Fibroblast of lung (primary cell): ENCODE measurements around the gene ADAMTSL1. TPM values are rescaled to one million over a fixed set of nuclear protein-coding genes. Genes with fewer than 3 reads are reported as not detected.

Source experiments
- DNase-seq, 2 donors: peaks; one replicate each; pipeline versions ENCODE4 v3.0.0 to v3.0.0-alpha.2; 2010; ENCODE audit warnings: low read depth in 2 of 2
- H2AFZ ChIP-seq: 2 replicates; pipeline ENCODE4 v1.5.1; 2012; ENCODE audit warnings: low read length, control low read depth, inconsistent platforms
- H3K27ac ChIP-seq: 2 replicates; pipeline ENCODE4 v1.5.1; 2011; ENCODE audit warnings: low read length, control low read depth; ENCODE audit not compliant: insufficient read depth
- H3K27me3 ChIP-seq: 2 replicates; pipeline ENCODE4 v1.5.1; 2011; ENCODE audit warnings: mild to moderate bottlenecking, low read length; ENCODE audit not compliant: control insufficient read depth, insufficient read depth
- H3K36me3 ChIP-seq: 2 replicates; pipeline ENCODE4 v1.5.1; 2011; ENCODE audit warnings: low read length; ENCODE audit not compliant: control insufficient read depth, insufficient read depth
- H3K4me1 ChIP-seq: 2 replicates; pipeline ENCODE4 v1.5.1; 2011; ENCODE audit warnings: low read length; ENCODE audit not compliant: control insufficient read depth, insufficient read depth; ENCODE audit errors: extremely low read depth
- H3K4me2 ChIP-seq: 2 replicates; pipeline ENCODE4 v1.5.1; 2011; ENCODE audit warnings: low read length, control low read depth; ENCODE audit not compliant: insufficient read depth; ENCODE audit errors: extremely low read depth
- H3K4me3 ChIP-seq, 4 experiments: fragments of 200-600 bp in 1 of 4; sonication (generic) in 1 of 4; replicated peaks in 1 of 4; 2 replicates each; pipeline ENCODE4 v1.5.1; 2011 to 2016; ENCODE audit warnings: low read length in 4 of 4, low read depth in 3 of 4, mild to moderate bottlenecking in 3 of 4, control low read depth in 2 of 4, inconsistent platforms in 1 of 4, mixed read lengths in 1 of 4; ENCODE audit not compliant: insufficient read depth in 1 of 4; ENCODE audit errors: control extremely low read depth in 1 of 4
- H3K79me2 ChIP-seq: 2 replicates; pipeline ENCODE4 v1.5.1; 2012; ENCODE audit warnings: mild to moderate bottlenecking, low read length, inconsistent platforms; ENCODE audit not compliant: control insufficient read depth, insufficient read depth
- H3K9ac ChIP-seq: 2 replicates; pipeline ENCODE4 v1.5.1; 2011; ENCODE audit warnings: mild to moderate bottlenecking, low read length, control low read depth; ENCODE audit not compliant: insufficient read depth
- H3K9me3 ChIP-seq: 2 replicates; pipeline ENCODE4 v1.5.1; 2012; ENCODE audit warnings: low read depth, low read length; ENCODE audit not compliant: control insufficient read depth, insufficient read depth
- H4K20me1 ChIP-seq: 2 replicates; pipeline ENCODE4 v1.5.1; 2011; ENCODE audit warnings: low read length; ENCODE audit not compliant: control insufficient read depth, insufficient read depth; ENCODE audit errors: extremely low read depth
- EZH2 ChIP-seq: IDR thresholded peaks from 2 replicates; pipeline ENCODE4 v1.5.1; 2012; ENCODE audit warnings: low read length, control low read depth, mild to moderate bottlenecking; ENCODE audit errors: missing control alignments
- polyA plus RNA-seq, 2 donors: library from polyadenylated mRNA; depleted of rRNA in 1 of 2; stranded (reverse) in 1 of 2; unstranded in 1 of 2; fragments of >200 nt; gene quantifications; 2 replicates each; pipeline ENCODE4 v1.2.1, GENCODE V29; 2011 to 2012; ENCODE audit warnings: missing spikeins in 1 of 2
- total RNA-seq: library from RNA; depleted of rRNA; stranded (reverse); fragments of >200 nt; gene quantifications from 2 replicates; pipeline ENCODE4 v1.2.1, GENCODE V29; 2014
- TF ChIP-seq, protein P1 (sequence below), 2 donors: IDR thresholded peaks in 1 of 2; conservative IDR thresholded peaks in 1 of 2; 1 replicate in 1 of 2; 2 replicates in 1 of 2; pipeline ENCODE4 v1.5.1; 2011 to 2012; ENCODE audit warnings: low read length in 2 of 2, control low read depth in 1 of 2, inconsistent platforms in 1 of 2, low read depth in 1 of 2, mild to moderate bottlenecking in 1 of 2

Gene ADAMTSL1
- total and polyA plus RNA-seq, 2 donors (not counting 1 experiment from before 2014, with no cell fraction given) = 19.3 to 27.9 TPM

DNA sequence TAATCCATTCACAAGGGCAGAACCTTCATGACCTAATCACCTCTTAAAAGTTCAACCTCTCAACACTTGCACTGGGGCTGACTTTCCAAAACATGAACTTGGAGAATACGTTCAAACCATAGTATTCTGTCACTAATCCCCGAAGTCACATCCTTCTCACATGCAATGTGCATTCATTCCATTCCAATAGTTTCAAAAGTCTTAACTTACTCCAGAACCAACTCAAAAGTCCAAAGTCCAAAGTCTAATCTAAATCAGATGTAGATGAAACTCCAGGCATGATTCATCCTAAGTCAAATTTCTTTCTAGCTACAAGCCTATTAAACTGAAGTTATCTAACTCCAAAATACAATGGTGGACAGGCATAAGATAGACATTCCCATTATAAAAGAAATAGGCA lies 21.7 kb upstream of the ADAMTSL1 start:
- Histone ChIP-seq H3K79me2 (no peaks in the 10 kb centered on the region), H4K20me1 (no peaks in the 10 kb centered on the region), H3K36me3 (no peaks in the 10 kb centered on the region), H3K27ac (no peak overlapping the region), H3K4me3 (no peak overlapping the region), H3K4me2 (no peak overlapping the region), H2AFZ (no peak overlapping the region), H3K9ac (no peak overlapping the region), H3K9me3 (no peaks in the 10 kb centered on the region), H3K27me3 (no peaks in the 10 kb centered on the region), H3K4me1 (no peaks in the 10 kb centered on the region)
- no peak for DNase-seq
- TF ChIP-seq EZH2 = no peak
- TF ChIP-seq, protein P1, sequence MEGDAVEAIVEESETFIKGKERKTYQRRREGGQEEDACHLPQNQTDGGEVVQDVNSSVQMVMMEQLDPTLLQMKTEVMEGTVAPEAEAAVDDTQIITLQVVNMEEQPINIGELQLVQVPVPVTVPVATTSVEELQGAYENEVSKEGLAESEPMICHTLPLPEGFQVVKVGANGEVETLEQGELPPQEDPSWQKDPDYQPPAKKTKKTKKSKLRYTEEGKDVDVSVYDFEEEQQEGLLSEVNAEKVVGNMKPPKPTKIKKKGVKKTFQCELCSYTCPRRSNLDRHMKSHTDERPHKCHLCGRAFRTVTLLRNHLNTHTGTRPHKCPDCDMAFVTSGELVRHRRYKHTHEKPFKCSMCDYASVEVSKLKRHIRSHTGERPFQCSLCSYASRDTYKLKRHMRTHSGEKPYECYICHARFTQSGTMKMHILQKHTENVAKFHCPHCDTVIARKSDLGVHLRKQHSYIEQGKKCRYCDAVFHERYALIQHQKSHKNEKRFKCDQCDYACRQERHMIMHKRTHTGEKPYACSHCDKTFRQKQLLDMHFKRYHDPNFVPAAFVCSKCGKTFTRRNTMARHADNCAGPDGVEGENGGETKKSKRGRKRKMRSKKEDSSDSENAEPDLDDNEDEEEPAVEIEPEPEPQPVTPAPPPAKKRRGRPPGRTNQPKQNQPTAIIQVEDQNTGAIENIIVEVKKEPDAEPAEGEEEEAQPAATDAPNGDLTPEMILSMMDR (conservative IDR thresholded peaks at IDR 0.05 in 1 of 2, IDR thresholded peaks at IDR 0.05 in 1 of 2; ENCODE audit: low read depth in 1 of 2, low read length in 2 of 2) = no peak

DNA sequence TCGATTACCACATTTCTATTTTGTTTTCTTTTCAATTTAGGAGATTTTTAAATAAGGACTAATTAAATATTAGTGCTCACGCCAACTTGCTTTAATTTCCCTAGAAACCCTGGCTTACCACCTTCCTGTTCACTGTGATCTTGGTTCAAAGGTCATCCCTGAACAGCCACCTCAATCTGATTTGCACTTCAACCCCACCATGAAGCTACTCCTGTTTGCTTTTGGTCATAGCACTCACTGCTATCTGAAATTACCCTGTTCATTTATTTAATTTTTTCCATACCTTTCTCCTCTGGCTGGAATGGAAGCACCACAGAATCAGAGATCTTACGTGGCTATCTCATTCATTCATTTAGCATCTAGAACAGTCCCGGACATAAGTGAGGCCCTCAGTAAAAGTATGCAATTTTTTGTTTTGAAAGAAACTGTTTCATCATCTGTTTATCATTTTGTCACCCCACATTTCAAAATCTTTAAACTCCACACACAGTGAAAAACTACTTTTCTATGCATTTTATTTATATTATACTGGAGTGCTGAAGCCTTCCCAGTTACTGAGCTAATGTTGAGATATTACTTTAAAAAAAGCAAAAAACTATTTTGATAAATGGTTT lies 17.2 kb upstream of the ADAMTSL1 start:
- H3K79me2 ChIP-seq = no peaks in the 10 kb centered on the region
- TF ChIP-seq, protein P1 (conservative IDR thresholded peaks at IDR 0.05 in 1 of 2, IDR thresholded peaks at IDR 0.05 in 1 of 2; ENCODE audit: low read depth in 1 of 2, low read length in 2 of 2) = no peak
- TF ChIP-seq EZH2 = no peak
- H3K4me1 ChIP-seq = no peaks in the 10 kb centered on the region

DNA sequence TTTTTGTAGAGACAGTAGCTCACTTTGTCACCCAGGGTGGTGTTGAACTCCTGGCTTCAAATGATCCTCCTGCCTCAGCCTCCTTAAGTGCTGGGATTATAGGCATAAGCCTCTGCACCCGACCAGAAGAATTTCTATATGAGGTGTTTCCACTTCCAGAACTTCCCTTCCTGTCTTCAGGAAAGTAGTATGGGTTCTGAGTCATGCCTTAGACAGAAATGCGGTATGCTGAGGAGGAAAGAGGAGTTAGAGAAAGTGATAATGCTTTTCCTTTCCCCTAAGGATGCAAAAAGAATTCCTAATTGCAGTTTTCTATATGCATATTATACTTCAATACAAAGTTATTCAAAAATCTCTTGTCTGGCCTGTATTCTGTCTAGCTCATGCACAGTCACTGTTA lies 16.4 kb upstream of the ADAMTSL1 start:
- H3K9me3 ChIP-seq = no peaks in the 10 kb centered on the region
- no peak overlapping the region for H3K27ac ChIP-seq
- no peak overlapping the region for H3K4me2 ChIP-seq
- no peak overlapping the region for H2AFZ ChIP-seq
- no peak overlapping the region for H3K4me3 ChIP-seq
- TF ChIP-seq, protein P1 (conservative IDR thresholded peaks at IDR 0.05 in 1 of 2, IDR thresholded peaks at IDR 0.05 in 1 of 2; ENCODE audit: low read depth in 1 of 2, low read length in 2 of 2) = no peak
- TF ChIP-seq EZH2 = no peak
- no peaks in the 10 kb centered on the region for H3K27me3 ChIP-seq
- H3K79me2 ChIP-seq = no peaks in the 10 kb centered on the region
- DNase-seq = peak; percentile 15 to 52
- no peak overlapping the region for H3K9ac ChIP-seq
- no peaks in the 10 kb centered on the region for H3K36me3 ChIP-seq
- no peaks in the 10 kb centered on the region for H4K20me1 ChIP-seq
- no peaks in the 10 kb centered on the region for H3K4me1 ChIP-seq

More for the DNA sequence above, 17.2 kb upstream of the ADAMTSL1 start:
- Histone ChIP-seq H3K36me3 (no peaks in the 10 kb centered on the region), H3K27me3 (no peaks in the 10 kb centered on the region), H3K9me3 (no peaks in the 10 kb centered on the region), H3K9ac (no peak overlapping the region), H3K27ac (no peak overlapping the region), H4K20me1 (no peaks in the 10 kb centered on the region), H3K4me2 (no peak overlapping the region), H3K4me3 (no peak overlapping the region), H2AFZ (no peak overlapping the region)
- DNase-seq = peak in 1 of 2 donors; percentile 8
